ENCODE results near the gene SSH2. TPM values are rescaled to one million over a fixed set of nuclear protein-coding genes. Genes with fewer than 3 reads are reported as not detected.
"Not testable (repeated sequence)": the region's sequence is repeated elsewhere in the genome, so short reads cannot be mapped to it uniquely, and the experiment has no call there.

Gene SSH2
- total RNA-seq, 1 donor from 2014 or later = 12.2 TPM

GRCh38 chr17:29789196-29790170, 140.5 kb downstream of the SSH2 start:
- Histone ChIP-seq H3K27me3 (no peaks in the 10 kb centered on the region), H3K9ac (no peak overlapping the region), H2AFZ (replicated peaks) (no peak overlapping the region), H3F3A (ENCODE audit: low read depth) (peaks cover 26% of the 10 kb centered on the region), H3K36me3 (no peaks in the 10 kb centered on the region), H3K4me2 (peak overlapping the region; percentile 25), H3K79me2 (ENCODE audit: low read depth) (no peaks in the 10 kb centered on the region), H3K27ac (no peak overlapping the region), H3K4me3 (no peak overlapping the region), H3K4me1 (peaks cover 18% of the 10 kb centered on the region), H4K20me1 (ENCODE audit: low read depth) (no peaks in the 10 kb centered on the region), H3K9me3 (ENCODE audit: low read depth) (no peaks in the 10 kb centered on the region)
- no peak for TF ChIP-seq EZH2phosphoT487 (IDR thresholded peaks at IDR 0.05)
- no peak for TF ChIP-seq CTCF (IDR thresholded peaks at IDR 0.05)
- TF ChIP-seq EZH2 (IDR thresholded peaks at IDR 0.05) = no peak
- Mint-ChIP-seq H3K4me3 (no peak overlapping the region), H3K27me3 (ENCODE audit: insufficient read depth, low read depth) (peaks cover 2% of the 10 kb centered on the region), H3K36me3 (peaks cover 13% of the 10 kb centered on the region), H3K4me1 (peaks cover 28% of the 10 kb centered on the region), H3K9me3 (no peaks in the 10 kb centered on the region), H3K27ac (peak overlapping the region; percentile 90)
- DNase-seq (ENCODE audit: low spot score) = peak; percentile 7

- Histone ChIP-seq H3K4me3 (no peak overlapping the region), H3K27ac (no peak overlapping the region), H2AFZ (replicated peaks) (no peak overlapping the region), H3K9ac (no peak overlapping the region), H4K20me1 (ENCODE audit: low read depth) (no peaks in the 10 kb centered on the region), H3K4me1 (peaks cover 18% of the 10 kb centered on the region), H3F3A (ENCODE audit: low read depth) (peaks cover 26% of the 10 kb centered on the region), H3K79me2 (ENCODE audit: low read depth) (no peaks in the 10 kb centered on the region), H3K4me2 (no peak overlapping the region), H3K9me3 (ENCODE audit: low read depth) (no peaks in the 10 kb centered on the region), H3K27me3 (no peaks in the 10 kb centered on the region), H3K36me3 (no peaks in the 10 kb centered on the region)
- peaks cover 13% of the 10 kb centered on the region for H3K36me3 Mint-ChIP-seq
- H3K4me1 Mint-ChIP-seq = peaks cover 28% of the 10 kb centered on the region
- no peak for DNase-seq (ENCODE audit: low spot score)
- no peak overlapping the region for H3K4me3 Mint-ChIP-seq
- peaks cover 2% of the 10 kb centered on the region for H3K27me3 Mint-ChIP-seq (ENCODE audit: insufficient read depth, low read depth)
- H3K9me3 Mint-ChIP-seq = no peaks in the 10 kb centered on the region
- TF ChIP-seq CTCF (IDR thresholded peaks at IDR 0.05) (no peak), EZH2 (IDR thresholded peaks at IDR 0.05) (no peak), EZH2phosphoT487 (IDR thresholded peaks at IDR 0.05) (no peak)
- H3K27ac Mint-ChIP-seq = no peak overlapping the region
Observed at GRCh38 chr17:29787995-29788394, 142.0 kb downstream of the SSH2 start.

- TF ChIP-seq EZH2phosphoT487 (IDR thresholded peaks at IDR 0.05) = no peak
- no peak for DNase-seq (ENCODE audit: low spot score)
- H3K27me3 ChIP-seq = no peaks in the 10 kb centered on the region
- H3K4me1 ChIP-seq = peaks cover 4% of the 10 kb centered on the region
- no peaks in the 10 kb centered on the region for H3K9me3 ChIP-seq (ENCODE audit: low read depth)
- no peak overlapping the region for H3K4me2 ChIP-seq
- H3K9ac ChIP-seq = no peak overlapping the region
- no peak overlapping the region for H3K27ac Mint-ChIP-seq
- no peak overlapping the region for H3K4me3 Mint-ChIP-seq
- no peaks in the 10 kb centered on the region for H4K20me1 ChIP-seq (ENCODE audit: low read depth)
- no peak overlapping the region for H2AFZ ChIP-seq (replicated peaks)
- H3K79me2 ChIP-seq (ENCODE audit: low read depth) = no peaks in the 10 kb centered on the region
- H3K4me1 Mint-ChIP-seq = peaks cover 10% of the 10 kb centered on the region
- no peaks in the 10 kb centered on the region for H3K27me3 Mint-ChIP-seq (ENCODE audit: insufficient read depth, low read depth)
- H3K27ac ChIP-seq = no peak overlapping the region
- no peaks in the 10 kb centered on the region for H3K9me3 Mint-ChIP-seq
- H3K36me3 Mint-ChIP-seq = peaks cover 3% of the 10 kb centered on the region
- peaks cover 10% of the 10 kb centered on the region for H3F3A ChIP-seq (ENCODE audit: low read depth)
- H3K36me3 ChIP-seq = no peaks in the 10 kb centered on the region
- H3K4me3 ChIP-seq = no peak overlapping the region
Observed at GRCh38 chr17:29782917-29783316, 147.1 kb downstream of the SSH2 start.

GRCh38 chr17:29779812-29780190, 150.2 kb downstream of the SSH2 start:
- H3K4me1 Mint-ChIP-seq; H3K4me1 ChIP-seq; H3K27me3 Mint-ChIP-seq (ENCODE audit: insufficient read depth, low read depth); H3K9me3 ChIP-seq (ENCODE audit: low read depth); H3K9me3 Mint-ChIP-seq; H3K4me2 ChIP-seq; H3K4me3 ChIP-seq; H3K27ac ChIP-seq; H3K79me2 ChIP-seq (ENCODE audit: low read depth); H3K27me3 ChIP-seq; H3K36me3 ChIP-seq; H2AFZ ChIP-seq (replicated peaks); H3K36me3 Mint-ChIP-seq; H3K27ac Mint-ChIP-seq; H4K20me1 ChIP-seq (ENCODE audit: low read depth); H3K4me3 Mint-ChIP-seq; DNase-seq (ENCODE audit: low spot score); H3F3A ChIP-seq (ENCODE audit: low read depth); H3K9ac ChIP-seq: not testable (repeated sequence)

Data from neural progenitor cell (in vitro differentiated cells).